Measurements from ENCODE around the gene CYTH3. TPM values are rescaled to one million over a fixed set of nuclear protein-coding genes. Genes with fewer than 3 reads are reported as not detected.
A peak's percentile ranks its signal among the peaks of the same experiment; 100 is the strongest.

The CYTH3 gene
- total and polyA plus RNA-seq, 7 donors: 6.1 to 15.0 (median 13.5) TPM

GRCh38 chr7:6175645-6176044 lies 96.8 kb downstream of the CYTH3 start:
- 23 to 34% (median 25%) methylated on average over 4 of the region's 4 CpGs for WGBS, 3 donors
- H3K4me3 ChIP-seq: no peak overlapping the region
- peaks cover 43% of the 10 kb centered on the region for H3K4me1 ChIP-seq
- H3K36me3 ChIP-seq (ENCODE audit: insufficient read depth in 1 of 2, low read depth in 1 of 2): peaks cover 0 to 33% of the 10 kb centered on the region in 2 donors
- DNase-seq (no peak), ATAC-seq (peak; percentile 39 to 81 (median 70))
- no peaks in the 10 kb centered on the region for H3K9me3 ChIP-seq
- no peak for TF ChIP-seq CTCF (IDR thresholded peaks at IDR 0.05)
- no peaks in the 10 kb centered on the region for H3K27me3 ChIP-seq (ENCODE audit: insufficient read depth in 3 of 3, low read length in 2 of 3)
- peak overlapping the region; percentile 28 for H3K27ac ChIP-seq
- intact Hi-C loops (cut with DNase I): no loop called here

GRCh38 chr7:6172910-6173295 lies 99.5 kb downstream of the CYTH3 start:
- no peak overlapping the region for H3K27ac ChIP-seq
- DNase-seq: no peak
- no peak overlapping the region for H3K4me3 ChIP-seq
- H3K27me3 ChIP-seq (ENCODE audit: insufficient read depth in 3 of 3, low read length in 2 of 3): no peaks in the 10 kb centered on the region
- H3K9me3 ChIP-seq: no peaks in the 10 kb centered on the region
- peaks cover 0 to 48% of the 10 kb centered on the region in 2 donors for H3K36me3 ChIP-seq (ENCODE audit: insufficient read depth in 1 of 2, low read depth in 1 of 2)
- 68 to 78% (median 78%) methylated on average over 13 to 14 of the region's 14 CpGs for WGBS, 3 donors
- intact Hi-C loops (cut with DNase I): loop anchor here in 1 of 2 donors (5.0 kb wide), 1 partner anchor 49 kb away; no protein-coding TSS in a partner anchor
- TF ChIP-seq CTCF (IDR thresholded peaks at IDR 0.05): no peak
- H3K4me1 ChIP-seq: peaks cover 28% of the 10 kb centered on the region
- no peak for ATAC-seq

- H3K27ac ChIP-seq: no peak overlapping the region
- intact Hi-C loops (cut with DNase I): loop anchor here in 1 of 2 donors (5.0 kb wide), 1 partner anchor 50 kb away; no protein-coding TSS in a partner anchor
- H3K4me3 ChIP-seq: no peak overlapping the region
- peaks cover 0 to 42% of the 10 kb centered on the region in 2 donors for H3K36me3 ChIP-seq (ENCODE audit: insufficient read depth in 1 of 2, low read depth in 1 of 2)
- DNase-seq (no peak), ATAC-seq (no peak)
- H3K9me3 ChIP-seq: no peaks in the 10 kb centered on the region
- 77 to 83% (median 82%) methylated on average over 20 of the region's 20 CpGs for WGBS, 3 donors
- no peaks in the 10 kb centered on the region for H3K27me3 ChIP-seq (ENCODE audit: insufficient read depth in 3 of 3, low read length in 2 of 3)
- peaks cover 28% of the 10 kb centered on the region for H3K4me1 ChIP-seq
- TF ChIP-seq CTCF (IDR thresholded peaks at IDR 0.05): no peak
Measured at GRCh38 chr7:6172224-6172909, 100.1 kb downstream of the CYTH3 start.

DNA sequence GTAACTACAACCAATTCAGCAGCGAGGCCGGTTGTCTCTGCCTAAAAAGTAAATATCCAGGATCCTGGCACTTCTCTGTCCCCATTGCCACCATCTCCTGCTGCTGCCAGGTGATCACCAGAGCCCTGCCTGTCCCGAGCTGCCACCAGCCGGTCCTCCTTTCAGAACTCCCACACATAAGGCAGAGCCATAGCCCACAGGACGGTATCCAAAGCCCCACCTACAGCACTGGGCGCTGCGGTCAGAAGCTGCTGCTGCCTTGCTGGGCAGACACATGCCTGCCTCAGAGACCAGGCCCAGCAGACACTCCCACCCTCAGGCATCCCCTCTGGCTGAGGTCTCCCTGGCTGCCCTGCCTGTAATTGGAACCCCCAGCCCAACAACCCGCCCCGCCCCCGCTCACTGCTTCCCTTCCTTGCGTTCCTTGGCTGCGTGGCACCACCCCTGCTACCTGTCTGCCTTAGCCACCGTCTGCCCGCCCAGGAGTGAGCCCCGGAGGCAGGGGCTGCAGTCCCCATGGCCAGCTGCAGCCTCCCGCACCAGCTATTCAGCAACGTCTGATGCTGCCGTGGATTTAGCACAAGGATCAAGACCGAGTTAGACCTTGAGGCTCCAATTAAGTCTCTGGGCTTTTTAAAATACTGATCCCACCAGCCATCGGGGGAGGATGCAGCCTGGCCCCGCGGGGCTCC lies 100.7 kb downstream of the CYTH3 start:
- 76 to 80% (median 77%) methylated on average over 22 of the region's 22 CpGs for WGBS, 3 donors
- no peak for TF ChIP-seq CTCF (IDR thresholded peaks at IDR 0.05)
- peaks cover 0 to 37% of the 10 kb centered on the region in 2 donors for H3K36me3 ChIP-seq (ENCODE audit: insufficient read depth in 1 of 2, low read depth in 1 of 2)
- intact Hi-C loops (cut with DNase I): loop anchor here in 1 of 2 donors (5.0 kb wide), 1 partner anchor 51 kb away; no protein-coding TSS in a partner anchor
- no peak overlapping the region for H3K4me3 ChIP-seq
- H3K27me3 ChIP-seq (ENCODE audit: insufficient read depth in 3 of 3, low read length in 2 of 3): no peaks in the 10 kb centered on the region
- peaks cover 26% of the 10 kb centered on the region for H3K4me1 ChIP-seq
- ATAC-seq (no peak), DNase-seq (no peak)
- H3K9me3 ChIP-seq: no peaks in the 10 kb centered on the region
- peak overlapping the region; percentile 46 for H3K27ac ChIP-seq
